ENCODE data around the gene TGM2. TPM values are rescaled to one million over a fixed set of nuclear protein-coding genes. Genes with fewer than 3 reads are reported as not detected.

Gene TGM2
- total and polyA plus RNA-seq, 9 of the 15 experiments (the other 6 are each of a cell fraction or from before 2014, with no cell fraction given): 5.5 to 78.5 (median 37.6) TPM

GRCh38 chr20:38196592-38196991 lies 31.5 kb upstream of the TGM2 start:
- peak; percentile 50 to 71 (median 54) for DNase-seq (ENCODE audit: extremely low read depth in 1 of 4, low spot score in 3 of 4)
- Histone ChIP-seq H4K20me1 (replicated peaks; ENCODE audit: control insufficient read depth, insufficient read depth, low read length) (peaks cover 3% of the 10 kb centered on the region; the same call in 1 of the 2 replicates), H3K36me3 (ENCODE audit: control insufficient read depth, insufficient read depth, low read length) (no peaks in the 10 kb centered on the region), H3K27me3 (ENCODE audit: control insufficient read depth in 2 of 2, insufficient read depth in 2 of 2, low read length in 2 of 2) (peaks cover 2 to 13% of the 10 kb centered on the region in 2 experiments; a peak in 2 of 5 replicates), H3K4me1 (replicated peaks in 1 of 2; ENCODE audit: control insufficient read depth in 2 of 2, insufficient read depth in 2 of 2, low read length in 2 of 2) (peaks cover 14% of the 10 kb centered on the region in 2 experiments), H3K79me2 (ENCODE audit: control insufficient read depth, insufficient read depth, low read length) (no peaks in the 10 kb centered on the region), H3K4me3 (no peak overlapping the region), H3K27ac (ENCODE audit: extremely low read depth, low read depth, low read length) (no peak overlapping the region), H3K9ac (ENCODE audit: insufficient read depth in 1 of 2, low read depth in 2 of 2, low read length in 2 of 2) (peak overlapping the region in 1 of 2 experiments; percentile 74; a peak in 2 of 4 replicates), H2AFZ (ENCODE audit: low read depth, low read length) (no peak overlapping the region), H3K9me3 (replicated peaks; ENCODE audit: control insufficient read depth, insufficient read depth, low read depth, low read length) (no peaks in the 10 kb centered on the region), H3K4me2 (ENCODE audit: insufficient read depth, low read length) (no peak overlapping the region; the same call in 1 of the 2 replicates), H3K9me1 (ENCODE audit: control insufficient read depth, insufficient read depth, low read length) (no peaks in the 10 kb centered on the region)
- ATAC-seq: peak; percentile 47
- peak; percentile 85 for FAIRE-seq
- ChIA-PET POLR2A (interaction anchor here (0.6 to 1.2 kb wide), 6 partner anchors 11 to 840 kb away, joined by 3 to 5 read pairs (median 3); no protein-coding TSS in a partner anchor), CTCF (ENCODE audit: low intra/inter-chr PET ratio) (no interaction called here)
- no TSS peak for BruUV-seq (replicated peaks)
- in situ Hi-C loops (cut with MboI) (no loop called here), intact Hi-C loops (cut with micrococcal nuclease) (no loop called here)
- 0% methylated on average over 5 of the region's 5 CpGs for WGBS (ENCODE audit: insufficient coverage, low coverage, missing lambda C conversion rate)
- TF ChIP-seq TCF3 (CRISPR knock-in tag; IDR thresholded peaks at IDR 0.05) (peak; percentile 67), RNF2 (IDR thresholded peaks at IDR 0.05) (peak; percentile 57; the same call in 1 of the 2 replicates), ARID1B (IDR thresholded peaks at IDR 0.05) (peak; percentile 51; the same call in 1 of the 2 replicates), BRCA1 (IDR thresholded peaks at IDR 0.05) (no peak), BRCA1 (CRISPR knock-in tag; IDR thresholded peaks at IDR 0.05) (no peak), RCOR1 (IDR thresholded peaks at IDR 0.05; ENCODE audit: borderline replicate concordance in 1 of 2, low read depth in 2 of 2, low read length in 2 of 2) (peak in 1 of 2 experiments; percentile 68; a peak in 1 of 4 replicates), HNRNPLL (IDR thresholded peaks at IDR 0.05; ENCODE audit: low read depth, low read length, poor library complexity, severe bottlenecking) (no peak), MGA (IDR thresholded peaks at IDR 0.05) (no peak), KLF16 (IDR thresholded peaks at IDR 0.05) (peak; percentile 58; the same call in 1 of the 2 replicates), ZNF175 (CRISPR knock-in tag; IDR thresholded peaks at IDR 0.05; ENCODE audit: low read depth) (0 out of 2 replicates have a peak, but pooled peaks have one; percentile 29), ESRRA (IDR thresholded peaks at IDR 0.05; ENCODE audit: borderline replicate concordance, low read depth) (peak; percentile 96), NR2C2 (CRISPR knock-in tag; IDR thresholded peaks at IDR 0.05) (peak; percentile 45; the same call in 1 of the 2 replicates), NR2C2 (tag; IDR thresholded peaks at IDR 0.05) (peak; percentile 87)
